Keratinocyte (primary cell): ENCODE measurements around the gene RSL1D1. TPM values are rescaled to one million over a fixed set of nuclear protein-coding genes. Genes with fewer than 3 reads are reported as not detected.
A peak's percentile ranks its signal among the peaks of the same experiment; 100 is the strongest.

Experiments used
- DNase-seq: peaks from one replicate; pipeline ENCODE4 v3.0.0-alpha.2; 2011; ENCODE audit warnings: low read depth, missing footprints, low spot score
- FAIRE-seq: peaks from 2 replicates; lab custom pipeline; 2011; peaks lifted over from hg19 to GRCh38; lab: Jason Lieb, UNC
- H2AFZ ChIP-seq: 2 replicates; pipeline ENCODE4 v1.6.0; 2012; ENCODE audit warnings: low read length, control low read depth, inconsistent platforms; ENCODE audit not compliant: control insufficient read depth
- H3K27ac ChIP-seq: 2 replicates; pipeline ENCODE4 v1.5.1; 2011; ENCODE audit warnings: low read length; ENCODE audit not compliant: control insufficient read depth, insufficient read depth
- H3K27me3 ChIP-seq: 3 replicates; pipeline ENCODE4 v1.6.0; 2011; ENCODE audit warnings: low read length; ENCODE audit not compliant: control insufficient read depth, insufficient read depth; ENCODE audit errors: extremely low read depth
- H3K36me3 ChIP-seq, 2 experiments: 2 replicates in 1 of 2; 3 replicates in 1 of 2; pipeline ENCODE4 v1.5.1; 2011; ENCODE audit warnings: low read length in 2 of 2, mild to moderate bottlenecking in 1 of 2; ENCODE audit not compliant: control insufficient read depth in 2 of 2, insufficient read depth in 2 of 2; ENCODE audit errors: extremely low read depth in 1 of 2
- H3K4me1 ChIP-seq: 3 replicates; pipeline ENCODE4 v1.5.1; 2011; ENCODE audit warnings: low read length; ENCODE audit not compliant: control insufficient read depth, insufficient read depth; ENCODE audit errors: extremely low read depth
- H3K4me2 ChIP-seq: 3 replicates; pipeline ENCODE4 v1.6.0; 2011; ENCODE audit warnings: low read depth, low read length; ENCODE audit not compliant: control insufficient read depth, insufficient read depth; ENCODE audit errors: extremely low read depth
- H3K4me3 ChIP-seq, 3 experiments: fragments of 200-600 bp in 1 of 3; sonication (generic) in 1 of 3; 2 replicates in 2 of 3; 3 replicates in 1 of 3; pipeline ENCODE4 v1.5.1; 2011 to 2016; ENCODE audit warnings: low read length in 3 of 3, mild to moderate bottlenecking in 3 of 3, control low read depth in 2 of 3, inconsistent platforms in 1 of 3, low read depth in 1 of 3, mixed read lengths in 1 of 3, mixed run types in 1 of 3, moderate library complexity in 1 of 3; ENCODE audit not compliant: control insufficient read depth in 2 of 3, insufficient read depth in 2 of 3; ENCODE audit errors: extremely low read depth in 1 of 3
- H3K79me2 ChIP-seq: 2 replicates; pipeline ENCODE4 v1.6.0; 2012; ENCODE audit warnings: low read length; ENCODE audit not compliant: control insufficient read depth, insufficient read depth
- H3K9ac ChIP-seq: 3 replicates; pipeline ENCODE4 v1.6.0; 2011; ENCODE audit warnings: low read length; ENCODE audit not compliant: control insufficient read depth, insufficient read depth; ENCODE audit errors: extremely low read depth
- H3K9me1 ChIP-seq: 3 replicates; pipeline ENCODE4 v1.6.0; 2011; ENCODE audit warnings: low read length; ENCODE audit not compliant: control insufficient read depth, insufficient read depth; ENCODE audit errors: extremely low read depth
- H3K9me3 ChIP-seq: 2 replicates; pipeline ENCODE4 v1.5.1; 2012; ENCODE audit warnings: low read depth, low read length; ENCODE audit not compliant: control insufficient read depth
- H4K20me1 ChIP-seq: 3 replicates; pipeline ENCODE4 v1.6.0; 2011; ENCODE audit warnings: low read length; ENCODE audit not compliant: control insufficient read depth, insufficient read depth; ENCODE audit errors: extremely low read depth
- CTCF ChIP-seq, 3 experiments: IDR thresholded peaks in 1 of 3; conservative IDR thresholded peaks in 1 of 3; optimal IDR thresholded peaks in 1 of 3; 2 replicates in 2 of 3; 3 replicates in 1 of 3; pipeline versions ENCODE3 to v1.5.1; 2011; ENCODE audit warnings: low read length in 3 of 3, mild to moderate bottlenecking in 3 of 3, moderate library complexity in 2 of 3, control low read depth in 1 of 3, inconsistent platforms in 1 of 3; ENCODE audit not compliant: insufficient read depth in 2 of 3; ENCODE audit errors: extremely low read depth in 1 of 3
- EZH2 ChIP-seq: IDR thresholded peaks from one replicate; pipeline ENCODE4 v1.6.1; 2012; ENCODE audit warnings: inconsistent platforms, mild to moderate bottlenecking, low read length, moderate library complexity
- dilution Hi-C: fragments of 300-500 bp; cut with MboI; formaldehyde crosslinking; loops from one replicate; pipeline ENCODE4 v1.7.0; 2020; ENCODE audit warnings: low sequenced_read_pairs; ENCODE audit not compliant: extremely low pct_ligation_motif_present
- polyA plus RNA-seq, 5 experiments: library from polyadenylated mRNA; depleted of rRNA in 3 of 5; stranded (reverse) in 3 of 5; stranded (forward) in 1 of 5; unstranded in 1 of 5; fragments of >200 nt; gene quantifications; 1 replicate in 1 of 5; 2 replicates in 3 of 5; 3 replicates in 1 of 5; pipeline versions ENCODE4 v1.2.1 to v1.2.3, GENCODE V29; 2011 to 2012; ENCODE audit warnings: missing spikeins in 2 of 5, low read depth in 1 of 5, low replicate concordance in 1 of 5

RSL1D1 gene
- polyA plus RNA-seq, 1 donor (not counting 4 experiments of a cell fraction or from before 2014, with no cell fraction given) = 185 TPM

DNA sequence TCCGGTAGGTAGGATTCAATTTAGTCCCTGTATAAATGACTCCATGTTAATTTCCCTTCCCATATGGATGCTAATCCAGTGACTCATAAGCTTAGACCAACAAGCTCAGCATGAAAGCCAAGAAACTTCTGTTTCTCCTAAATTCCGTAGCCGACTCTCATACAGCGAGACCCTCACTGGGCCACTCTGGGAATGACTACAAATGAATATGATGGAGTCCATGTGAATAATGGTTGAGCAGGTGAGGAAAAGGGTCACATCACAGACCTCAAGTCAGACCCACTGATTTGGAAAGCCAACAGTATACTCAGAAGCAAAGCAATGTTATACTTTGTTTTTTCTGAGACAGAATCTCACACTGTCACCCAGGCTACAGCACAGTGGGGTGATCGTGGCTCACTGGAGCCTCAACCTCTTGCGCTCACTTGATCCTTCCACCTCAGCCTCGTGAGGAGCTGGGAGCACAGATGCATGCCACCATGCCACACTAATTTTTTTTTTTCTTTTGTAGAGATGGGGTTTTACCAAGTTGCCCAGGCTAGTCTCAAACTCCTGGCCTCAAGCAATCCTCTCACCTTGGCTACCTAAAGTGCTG is 14.6 kb downstream of the RSL1D1 start:
- H3K79me2 ChIP-seq = peaks cover 5% of the 10 kb centered on the region
- no peak overlapping the region for H2AFZ ChIP-seq
- peaks cover 5% of the 10 kb centered on the region for H4K20me1 ChIP-seq
- H3K36me3 ChIP-seq = peaks cover 29 to 37% of the 10 kb centered on the region in 2 experiments
- dilution Hi-C loops = no loop called here
- H3K9ac ChIP-seq = no peak overlapping the region
- H3K4me2 ChIP-seq = no peak overlapping the region
- H3K4me1 ChIP-seq = peaks cover 18% of the 10 kb centered on the region
- H3K27me3 ChIP-seq = no peaks in the 10 kb centered on the region
- no peak overlapping the region for H3K4me3 ChIP-seq
- H3K27ac ChIP-seq = no peak overlapping the region
- DNase-seq = no peak
- TF ChIP-seq CTCF (optimal IDR thresholded peaks at IDR 0.05 in 1 of 3, IDR thresholded peaks at IDR 0.05 in 1 of 3, conservative IDR thresholded peaks at IDR 0.05 in 1 of 3; ENCODE audit: extremely low read depth in 1 of 3, insufficient read depth in 2 of 3, low read length in 3 of 3) (no peak), EZH2 (no peak)
- H3K9me1 ChIP-seq = peaks cover 2% of the 10 kb centered on the region
- no peaks in the 10 kb centered on the region for H3K9me3 ChIP-seq
- FAIRE-seq = peak; percentile 43

DNA sequence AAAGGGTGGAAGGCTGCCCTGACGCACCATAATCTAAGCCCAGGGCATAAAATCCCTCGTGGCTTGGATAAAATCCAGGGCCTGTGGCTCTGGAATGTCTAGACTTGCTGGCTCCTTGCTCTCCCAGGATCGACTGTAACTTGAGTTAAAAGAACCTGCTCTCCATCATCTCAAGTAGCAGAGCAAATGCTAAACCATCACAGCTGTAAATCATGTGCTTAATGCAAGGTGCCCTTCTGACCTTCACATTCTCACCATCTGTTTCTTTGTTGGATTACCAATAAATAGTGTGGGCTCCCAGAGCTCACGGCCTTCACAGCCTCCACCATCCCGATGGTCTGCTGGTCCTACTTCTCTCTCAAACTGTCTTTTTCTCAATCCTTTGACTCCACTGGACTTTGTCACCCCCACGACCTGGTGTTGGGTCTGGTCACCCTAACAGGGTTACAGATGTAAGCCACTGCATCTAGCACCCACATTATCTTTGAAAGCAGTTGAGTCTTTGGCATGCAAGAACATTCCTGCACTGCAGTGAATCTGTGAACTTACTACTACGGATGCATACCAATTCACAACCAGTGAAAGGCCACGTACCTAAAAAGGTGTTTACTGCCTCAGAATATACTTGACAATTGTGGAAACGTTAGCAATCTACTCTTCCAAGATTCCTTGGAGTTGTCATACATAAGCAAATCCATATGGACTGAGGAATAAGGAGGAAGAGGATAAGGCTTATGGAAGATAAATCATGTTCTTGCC is 15.3 kb downstream of the RSL1D1 start:
- H4K20me1 ChIP-seq = peaks cover 5% of the 10 kb centered on the region
- no peak for DNase-seq
- H3K27me3 ChIP-seq = no peaks in the 10 kb centered on the region
- H3K9ac ChIP-seq = no peak overlapping the region
- FAIRE-seq = no peak
- peaks cover 4% of the 10 kb centered on the region for H3K79me2 ChIP-seq
- H3K9me3 ChIP-seq = no peaks in the 10 kb centered on the region
- peaks cover 2% of the 10 kb centered on the region for H3K9me1 ChIP-seq
- no peak overlapping the region for H3K27ac ChIP-seq
- H3K4me1 ChIP-seq = peaks cover 18% of the 10 kb centered on the region
- no peak overlapping the region for H3K4me2 ChIP-seq
- TF ChIP-seq EZH2 (no peak), CTCF (optimal IDR thresholded peaks at IDR 0.05 in 1 of 3, IDR thresholded peaks at IDR 0.05 in 1 of 3, conservative IDR thresholded peaks at IDR 0.05 in 1 of 3; ENCODE audit: extremely low read depth in 1 of 3, insufficient read depth in 2 of 3, low read length in 3 of 3) (no peak)
- dilution Hi-C loops = no loop called here
- H3K4me3 ChIP-seq = no peak overlapping the region
- H2AFZ ChIP-seq = no peak overlapping the region
- peaks cover 22 to 30% of the 10 kb centered on the region in 2 experiments for H3K36me3 ChIP-seq
